ENCODE measurements around the gene RAD50.
A peak's percentile ranks its signal among the peaks of the same experiment; 100 is the strongest.

The RAD50 gene

GRCh38 chr5:132656774-132657355 lies 100.1 kb downstream of the RAD50 start:
- H3K36me3 ChIP-seq (ENCODE audit: insufficient read depth, low read length) = no peaks in the 10 kb centered on the region
- no peak overlapping the region for H3K27ac ChIP-seq (ENCODE audit: low read depth, low read length)
- peaks cover 12 to 32% of the 10 kb centered on the region in 2 donors for H3K27me3 ChIP-seq (ENCODE audit: control insufficient read depth in 1 of 2, insufficient read depth in 2 of 2, low read length in 2 of 2)
- peak overlapping the region; percentile 47 to 64 for H3K4me3 ChIP-seq (ENCODE audit: low read depth in 1 of 2, low read length in 2 of 2)
- H3K9me3 ChIP-seq (ENCODE audit: low read length) = no peaks in the 10 kb centered on the region
- peaks cover 8% of the 10 kb centered on the region for H3K4me1 ChIP-seq (ENCODE audit: insufficient read depth, low read length)
- H3K9ac ChIP-seq (ENCODE audit: low read length) = no peak overlapping the region

GRCh38 chr5:132657676-132658380 lies 101.1 kb downstream of the RAD50 start, which contains the start of gene IL13:
Gene IL13 (plus strand): TSS chr5:132658173. CDS start chr5:132658187, 14 bp downstream.
- Histone ChIP-seq H3K9me3 (ENCODE audit: low read length) (no peaks in the 10 kb centered on the region), H3K9ac (ENCODE audit: low read length) (no peak within 1 kb of the TSS), H3K4me3 (ENCODE audit: low read depth in 1 of 2, low read length in 2 of 2) (no peak within 1 kb of the TSS), H3K27me3 (ENCODE audit: control insufficient read depth in 1 of 2, insufficient read depth in 2 of 2, low read length in 2 of 2) (peaks cover 12 to 32% of the 10 kb centered on the region in 2 donors), H3K36me3 (ENCODE audit: insufficient read depth, low read length) (no peaks in the 10 kb centered on the region), H3K27ac (ENCODE audit: low read depth, low read length) (no peak within 1 kb of the TSS), H3K4me1 (ENCODE audit: insufficient read depth, low read length) (peaks cover 8% of the 10 kb centered on the region)

GRCh38 chr5:132658381-132659302 lies 101.9 kb downstream of the RAD50 start:
- no peaks in the 10 kb centered on the region for H3K36me3 ChIP-seq (ENCODE audit: insufficient read depth, low read length)
- no peak overlapping the region for H3K9ac ChIP-seq (ENCODE audit: low read length)
- no peaks in the 10 kb centered on the region for H3K9me3 ChIP-seq (ENCODE audit: low read length)
- peaks cover 7 to 32% of the 10 kb centered on the region in 2 donors for H3K27me3 ChIP-seq (ENCODE audit: control insufficient read depth in 1 of 2, insufficient read depth in 2 of 2, low read length in 2 of 2)
- no peak overlapping the region for H3K4me3 ChIP-seq (ENCODE audit: low read depth in 1 of 2, low read length in 2 of 2)
- peaks cover 8% of the 10 kb centered on the region for H3K4me1 ChIP-seq (ENCODE audit: insufficient read depth, low read length)
- no peak overlapping the region for H3K27ac ChIP-seq (ENCODE audit: low read depth, low read length)

GRCh38 chr5:132659598-132660493 lies 103.1 kb downstream of the RAD50 start:
- peaks cover 5 to 23% of the 10 kb centered on the region in 2 donors for H3K27me3 ChIP-seq (ENCODE audit: control insufficient read depth in 1 of 2, insufficient read depth in 2 of 2, low read length in 2 of 2)
- peaks cover 8% of the 10 kb centered on the region for H3K4me1 ChIP-seq (ENCODE audit: insufficient read depth, low read length)
- no peak overlapping the region for H3K9ac ChIP-seq (ENCODE audit: low read length)
- H3K4me3 ChIP-seq (ENCODE audit: low read depth in 1 of 2, low read length in 2 of 2) = no peak overlapping the region
- no peak overlapping the region for H3K27ac ChIP-seq (ENCODE audit: low read depth, low read length)
- no peaks in the 10 kb centered on the region for H3K36me3 ChIP-seq (ENCODE audit: insufficient read depth, low read length)
- no peaks in the 10 kb centered on the region for H3K9me3 ChIP-seq (ENCODE audit: low read length)

GRCh38 chr5:132661231-132662003 lies 104.6 kb downstream of the RAD50 start:
- Histone ChIP-seq H3K27ac (ENCODE audit: low read depth, low read length) (no peak overlapping the region), H3K9ac (ENCODE audit: low read length) (no peak overlapping the region), H3K9me3 (ENCODE audit: low read length) (no peaks in the 10 kb centered on the region), H3K4me3 (ENCODE audit: low read depth in 1 of 2, low read length in 2 of 2) (no peak overlapping the region), H3K4me1 (ENCODE audit: insufficient read depth, low read length) (peaks cover 4% of the 10 kb centered on the region), H3K36me3 (ENCODE audit: insufficient read depth, low read length) (no peaks in the 10 kb centered on the region), H3K27me3 (ENCODE audit: control insufficient read depth in 1 of 2, insufficient read depth in 2 of 2, low read length in 2 of 2) (peaks cover 5 to 9% of the 10 kb centered on the region in 2 donors)

- Histone ChIP-seq H3K27me3 (ENCODE audit: control insufficient read depth in 1 of 2, insufficient read depth in 2 of 2, low read length in 2 of 2) (peaks cover 0 to 3% of the 10 kb centered on the region in 2 donors), H3K9me3 (ENCODE audit: low read length) (no peaks in the 10 kb centered on the region), H3K27ac (ENCODE audit: low read depth, low read length) (no peak overlapping the region), H3K36me3 (ENCODE audit: insufficient read depth, low read length) (no peaks in the 10 kb centered on the region), H3K4me1 (ENCODE audit: insufficient read depth, low read length) (no peaks in the 10 kb centered on the region), H3K9ac (ENCODE audit: low read length) (no peak overlapping the region), H3K4me3 (ENCODE audit: low read depth in 1 of 2, low read length in 2 of 2) (no peak overlapping the region)
These were observed 105.2 kb downstream of the RAD50 start for GRCh38 chr5:132662004-132662401.

GRCh38 chr5:132662925-132663770 lies 106.4 kb downstream of the RAD50 start:
- no peaks in the 10 kb centered on the region for H3K27me3 ChIP-seq (ENCODE audit: control insufficient read depth in 1 of 2, insufficient read depth in 2 of 2, low read length in 2 of 2)
- H3K36me3 ChIP-seq (ENCODE audit: insufficient read depth, low read length) = no peaks in the 10 kb centered on the region
- no peak overlapping the region for H3K9ac ChIP-seq (ENCODE audit: low read length)
- H3K4me1 ChIP-seq (ENCODE audit: insufficient read depth, low read length) = no peaks in the 10 kb centered on the region
- no peaks in the 10 kb centered on the region for H3K9me3 ChIP-seq (ENCODE audit: low read length)
- H3K4me3 ChIP-seq (ENCODE audit: low read depth in 1 of 2, low read length in 2 of 2) = no peak overlapping the region
- no peak overlapping the region for H3K27ac ChIP-seq (ENCODE audit: low read depth, low read length)

GRCh38 chr5:132663771-132664695 lies 107.3 kb downstream of the RAD50 start:
- H3K9ac ChIP-seq (ENCODE audit: low read length) = no peak overlapping the region
- H3K27ac ChIP-seq (ENCODE audit: low read depth, low read length) = no peak overlapping the region
- H3K4me3 ChIP-seq (ENCODE audit: low read depth in 1 of 2, low read length in 2 of 2) = no peak overlapping the region
- no peaks in the 10 kb centered on the region for H3K27me3 ChIP-seq (ENCODE audit: control insufficient read depth in 1 of 2, insufficient read depth in 2 of 2, low read length in 2 of 2)
- no peaks in the 10 kb centered on the region for H3K9me3 ChIP-seq (ENCODE audit: low read length)
- no peaks in the 10 kb centered on the region for H3K36me3 ChIP-seq (ENCODE audit: insufficient read depth, low read length)
- no peaks in the 10 kb centered on the region for H3K4me1 ChIP-seq (ENCODE audit: insufficient read depth, low read length)

- Histone ChIP-seq H3K9ac (ENCODE audit: low read length) (no peak overlapping the region), H3K36me3 (ENCODE audit: insufficient read depth, low read length) (no peaks in the 10 kb centered on the region), H3K27ac (ENCODE audit: low read depth, low read length) (no peak overlapping the region), H3K9me3 (ENCODE audit: low read length) (no peaks in the 10 kb centered on the region), H3K27me3 (ENCODE audit: control insufficient read depth in 1 of 2, insufficient read depth in 2 of 2, low read length in 2 of 2) (no peaks in the 10 kb centered on the region), H3K4me3 (ENCODE audit: low read depth in 1 of 2, low read length in 2 of 2) (no peak overlapping the region), H3K4me1 (ENCODE audit: insufficient read depth, low read length) (no peaks in the 10 kb centered on the region)
These were observed 108.0 kb downstream of the RAD50 start for GRCh38 chr5:132664696-132665209.
